Duodenal mucosa (tissue), 2 donors: ENCODE results near the gene OR5H6.

ENCODE experiments used
- H3K27ac ChIP-seq: one replicate; pipeline ENCODE4 v1.7.0; 2013; ENCODE audit warnings: low read depth, low read length
- H3K27me3 ChIP-seq, 2 donors: one replicate each; pipeline ENCODE4 v1.7.0; 2013; ENCODE audit warnings: low read length in 2 of 2, control low read depth in 1 of 2; ENCODE audit not compliant: insufficient read depth in 2 of 2, control insufficient read depth in 1 of 2
- H3K36me3 ChIP-seq, 2 donors: one replicate each; pipeline ENCODE4 v1.7.0; 2013; ENCODE audit warnings: low read length in 2 of 2, control low read depth in 1 of 2; ENCODE audit not compliant: insufficient read depth in 2 of 2, control insufficient read depth in 1 of 2
- H3K4me1 ChIP-seq, 2 donors: one replicate each; pipeline ENCODE4 v1.7.0; 2013; ENCODE audit warnings: low read length in 2 of 2, control low read depth in 1 of 2; ENCODE audit not compliant: insufficient read depth in 2 of 2, control insufficient read depth in 1 of 2
- H3K4me3 ChIP-seq, 2 donors: one replicate each; pipeline ENCODE4 v1.7.0; 2013; ENCODE audit warnings: low read length in 2 of 2, low read depth in 1 of 2
- H3K9ac ChIP-seq, 2 donors: one replicate each; pipeline ENCODE4 v1.7.0; 2013; ENCODE audit warnings: low read length in 2 of 2, low read depth in 1 of 2
- H3K9me3 ChIP-seq, 2 donors: one replicate each; pipeline ENCODE4 v1.7.0; 2013; ENCODE audit warnings: low read length in 2 of 2, control low read depth in 1 of 2; ENCODE audit not compliant: control insufficient read depth in 1 of 2

OR5H6 gene

DNA sequence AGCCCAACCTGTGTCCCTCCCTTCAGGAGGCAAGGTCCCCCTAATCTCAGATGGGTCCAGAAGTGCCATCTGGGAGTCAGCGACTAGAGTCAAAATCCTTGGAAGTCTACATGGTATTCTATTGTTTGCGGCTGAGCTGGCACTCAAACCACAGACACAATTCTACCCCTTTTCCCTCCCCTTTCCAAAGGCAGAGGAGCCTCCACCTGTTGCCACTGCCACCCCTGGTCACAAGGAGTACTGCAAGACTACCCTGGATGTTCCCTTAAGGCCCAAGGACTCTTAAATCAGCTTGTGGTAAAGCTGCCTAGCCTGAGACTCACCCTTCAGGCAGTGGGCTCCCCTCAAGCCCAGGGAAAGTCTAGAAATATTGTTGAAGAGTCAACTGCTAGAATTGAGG lies 4.3 kb upstream of the OR5H6 start:
- Histone ChIP-seq H3K27me3 (no peaks in the 10 kb centered on the region), H3K9ac (no peak overlapping the region), H3K36me3 (no peaks in the 10 kb centered on the region), H3K4me1 (no peaks in the 10 kb centered on the region), H3K9me3 (peaks cover 0 to 2% of the 10 kb centered on the region in 2 donors), H3K27ac (no peak overlapping the region), H3K4me3 (no peak overlapping the region)

DNA sequence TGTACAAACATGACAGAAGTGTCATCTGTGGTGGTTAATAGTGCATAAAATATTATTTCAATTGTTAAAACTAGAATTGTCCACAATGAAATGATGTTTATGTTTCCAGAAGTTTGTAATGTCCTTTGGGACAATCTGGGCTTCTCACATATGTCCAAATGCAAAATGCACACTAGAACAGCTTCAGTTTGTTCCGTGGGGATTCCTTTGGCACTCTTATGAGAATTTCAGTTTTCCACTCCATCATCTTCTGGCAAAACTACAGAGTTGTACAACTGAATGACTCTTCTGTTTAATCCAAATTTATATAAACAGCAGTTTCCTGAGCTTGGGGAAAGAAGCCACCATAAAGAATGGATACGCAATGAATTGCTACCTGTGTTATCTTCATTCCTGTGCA lies 2.0 kb upstream of the OR5H6 start:
- no peak overlapping the region for H3K9ac ChIP-seq
- no peak overlapping the region for H3K4me3 ChIP-seq
- H3K9me3 ChIP-seq = peaks cover 0 to 2% of the 10 kb centered on the region in 2 donors
- H3K4me1 ChIP-seq = no peaks in the 10 kb centered on the region
- H3K36me3 ChIP-seq = no peaks in the 10 kb centered on the region
- no peaks in the 10 kb centered on the region for H3K27me3 ChIP-seq
- H3K27ac ChIP-seq = no peak overlapping the region

DNA sequence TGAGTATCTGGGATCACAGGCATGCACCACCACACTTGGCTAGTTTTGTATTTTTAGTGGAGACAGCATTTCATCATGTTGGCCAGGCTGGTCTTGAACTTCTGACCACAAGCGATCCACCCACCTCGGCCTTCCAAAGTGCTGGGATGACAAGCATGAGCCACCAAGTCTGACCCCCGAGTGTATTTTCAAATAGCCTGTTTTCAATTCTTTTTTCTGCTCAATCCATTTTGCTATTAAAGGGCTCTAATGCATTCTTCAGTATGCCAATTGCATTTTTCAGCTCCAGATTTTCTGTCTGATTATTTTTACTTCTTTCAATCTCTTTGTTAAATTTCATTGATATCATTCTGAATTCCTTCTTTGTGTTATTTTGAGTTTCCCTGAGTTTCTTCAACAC lies 5.8 kb downstream of the OR5H6 start:
- peaks cover 0 to 9% of the 10 kb centered on the region in 2 donors for H3K9me3 ChIP-seq
- no peak overlapping the region for H3K27ac ChIP-seq
- H3K4me1 ChIP-seq = no peaks in the 10 kb centered on the region
- H3K36me3 ChIP-seq = no peaks in the 10 kb centered on the region
- H3K4me3 ChIP-seq = no peak overlapping the region
- H3K27me3 ChIP-seq = no peaks in the 10 kb centered on the region
- no peak overlapping the region for H3K9ac ChIP-seq

DNA sequence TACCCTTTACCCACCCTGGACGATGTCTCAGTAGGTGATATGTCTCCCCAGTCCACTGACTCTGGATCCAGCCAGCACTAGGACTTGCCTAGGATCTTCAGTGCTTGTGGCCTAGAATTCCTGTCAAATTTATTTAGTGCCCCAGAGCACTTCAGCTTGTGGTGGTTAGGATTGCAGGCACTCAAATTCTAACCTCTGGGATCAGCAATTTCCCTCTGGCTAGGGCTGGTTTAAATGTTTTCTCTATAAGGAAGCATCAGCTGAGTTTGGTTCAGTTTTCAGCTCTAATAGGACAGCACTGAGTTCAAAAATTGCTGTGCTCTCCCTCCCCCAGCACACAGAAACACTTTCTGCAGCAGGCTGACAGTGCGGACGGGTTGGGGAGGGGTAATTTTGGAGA lies 8.1 kb downstream of the OR5H6 start:
- Histone ChIP-seq H3K27ac (no peak overlapping the region), H3K27me3 (no peaks in the 10 kb centered on the region), H3K9me3 (peaks cover 0 to 9% of the 10 kb centered on the region in 2 donors), H3K36me3 (no peaks in the 10 kb centered on the region), H3K4me3 (no peak overlapping the region), H3K4me1 (no peaks in the 10 kb centered on the region), H3K9ac (no peak overlapping the region)

DNA sequence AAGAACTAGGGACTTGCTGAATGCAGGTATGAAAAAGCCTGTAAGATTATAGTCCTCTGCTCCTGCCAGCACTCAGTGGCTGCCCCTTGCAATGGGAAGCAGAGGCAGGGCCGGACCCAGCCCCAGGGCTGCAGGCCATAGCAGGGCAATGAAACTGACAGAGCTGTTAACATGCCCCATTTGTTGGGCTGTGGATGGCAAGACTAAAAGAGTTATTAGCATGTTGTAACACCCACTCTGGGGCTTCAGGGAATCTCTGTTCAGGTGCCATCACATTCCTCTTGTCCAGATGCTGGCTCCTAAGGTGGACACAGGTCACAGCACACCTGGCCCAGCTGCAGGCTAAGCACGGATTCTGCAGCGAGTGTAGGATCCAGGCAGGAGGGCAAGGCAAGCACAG lies 10.9 kb downstream of the OR5H6 start:
- no peaks in the 10 kb centered on the region for H3K27me3 ChIP-seq
- no peak overlapping the region for H3K4me3 ChIP-seq
- H3K9ac ChIP-seq = no peak overlapping the region
- no peaks in the 10 kb centered on the region for H3K36me3 ChIP-seq
- peaks cover 0 to 9% of the 10 kb centered on the region in 2 donors for H3K9me3 ChIP-seq
- no peaks in the 10 kb centered on the region for H3K4me1 ChIP-seq
- H3K27ac ChIP-seq = no peak overlapping the region

DNA sequence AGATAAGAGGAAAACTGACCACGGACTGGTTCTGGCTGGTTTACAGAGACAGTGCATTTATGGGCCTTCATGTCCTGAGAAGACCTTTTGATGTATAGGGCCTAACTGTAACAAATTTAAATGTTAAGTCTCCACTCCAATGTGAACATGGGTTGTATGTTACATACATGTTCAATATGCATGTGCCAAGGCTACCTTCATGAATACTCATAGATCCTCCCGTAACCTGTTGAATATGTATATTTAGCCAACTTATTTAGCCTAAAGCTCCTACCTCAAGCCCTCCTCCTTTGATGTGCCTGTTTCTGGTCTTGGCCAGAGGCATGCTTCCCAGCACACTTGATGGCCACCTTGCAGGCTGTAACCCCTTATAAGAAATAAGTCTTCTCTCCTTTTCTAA lies 18.2 kb downstream of the OR5H6 start, which contains the start of gene OR5H2:
Gene OR5H2 (plus strand): TSS at position 301 of the 400 bp plus-strand sequence. CDS start 398 bp downstream, outside the sequence.
- Histone ChIP-seq H3K4me1 (no peaks in the 10 kb centered on the region), H3K27ac (no peak within 1 kb of the TSS), H3K4me3 (no peak within 1 kb of the TSS)

DNA sequence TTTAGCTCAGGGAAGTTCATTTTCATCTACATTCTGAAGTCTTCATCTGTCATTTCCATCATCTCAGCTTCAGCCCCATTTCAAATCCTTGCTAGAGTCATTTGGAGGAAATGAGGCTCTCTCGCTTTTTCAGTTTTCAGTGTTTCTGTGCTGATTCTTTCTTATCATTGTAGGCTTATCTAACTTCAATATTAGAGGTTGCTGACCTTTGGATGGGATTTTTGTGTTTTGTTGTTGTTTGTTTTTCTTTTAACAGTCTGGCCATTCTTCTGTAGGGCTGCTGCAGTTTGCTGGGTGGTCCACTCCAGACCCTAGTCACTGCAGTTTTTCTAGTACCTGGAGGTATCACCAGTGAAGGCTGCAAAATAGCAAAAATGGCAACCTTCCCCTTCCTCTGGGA lies 26.9 kb downstream of the OR5H6 start:
- Histone ChIP-seq H3K4me1 (no peaks in the 10 kb centered on the region), H3K9ac (no peak overlapping the region), H3K4me3 (no peak overlapping the region), H3K27me3 (no peaks in the 10 kb centered on the region), H3K27ac (no peak overlapping the region), H3K36me3 (no peaks in the 10 kb centered on the region), H3K9me3 (no peaks in the 10 kb centered on the region)

More for the DNA sequence above, 18.2 kb downstream of the OR5H6 start, which contains the start of gene OR5H2:
- Histone ChIP-seq H3K36me3 (no peaks in the 10 kb centered on the region), H3K9me3 (no peaks in the 10 kb centered on the region), H3K27me3 (no peaks in the 10 kb centered on the region), H3K9ac (no peak within 1 kb of the TSS)

DNA sequence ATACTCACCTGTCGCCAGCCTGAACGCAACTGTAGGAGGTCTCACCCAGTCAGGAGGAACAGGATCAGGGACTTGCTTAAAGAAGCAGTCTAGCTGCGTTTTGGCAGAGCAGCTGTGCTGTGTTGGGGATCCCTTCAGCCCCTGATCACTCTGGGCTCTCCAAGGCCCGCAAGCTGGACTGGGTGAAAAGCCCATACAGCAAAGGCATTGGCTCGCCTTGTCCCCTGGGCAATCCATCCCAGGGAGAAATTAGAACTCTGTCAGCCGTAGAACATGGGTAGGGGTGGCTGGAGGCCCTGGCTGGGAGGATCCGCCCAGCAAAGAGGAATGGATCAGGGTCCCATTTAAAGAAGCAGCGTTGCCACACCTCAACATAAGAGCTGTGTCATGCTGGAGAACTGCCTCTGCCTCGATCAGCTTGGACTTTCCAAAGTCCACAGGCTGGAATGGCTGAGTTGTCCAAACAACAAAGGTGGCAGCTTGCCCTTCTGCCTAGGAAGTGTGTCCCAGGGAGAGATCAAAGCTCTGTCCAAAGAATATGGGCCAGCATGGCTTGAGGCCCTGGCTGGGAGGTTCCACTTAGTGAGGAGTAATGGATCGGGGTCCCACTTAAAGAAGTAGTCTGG lies 27.4 kb downstream of the OR5H6 start:
- Histone ChIP-seq H3K4me3 (no peak overlapping the region), H3K27me3 (no peaks in the 10 kb centered on the region), H3K4me1 (no peaks in the 10 kb centered on the region), H3K36me3 (no peaks in the 10 kb centered on the region), H3K9ac (no peak overlapping the region), H3K27ac (no peak overlapping the region), H3K9me3 (no peaks in the 10 kb centered on the region)
